Hematopoietic multipotent progenitor cell treated with erythropoietin and hydrocortisone succinate and interleukin-3 and kit ligand, for 4 days (in vitro differentiated cells): ENCODE results near the gene BLTP3B.
"Not testable (repeated sequence)": the region's sequence is repeated elsewhere in the genome, so short reads cannot be mapped to it uniquely, and the experiment has no call there.

Experiments
- DNase-seq: peaks from one replicate; pipeline ENCODE4 v3.0.0-alpha.2; 2015

BLTP3B gene, protein sequence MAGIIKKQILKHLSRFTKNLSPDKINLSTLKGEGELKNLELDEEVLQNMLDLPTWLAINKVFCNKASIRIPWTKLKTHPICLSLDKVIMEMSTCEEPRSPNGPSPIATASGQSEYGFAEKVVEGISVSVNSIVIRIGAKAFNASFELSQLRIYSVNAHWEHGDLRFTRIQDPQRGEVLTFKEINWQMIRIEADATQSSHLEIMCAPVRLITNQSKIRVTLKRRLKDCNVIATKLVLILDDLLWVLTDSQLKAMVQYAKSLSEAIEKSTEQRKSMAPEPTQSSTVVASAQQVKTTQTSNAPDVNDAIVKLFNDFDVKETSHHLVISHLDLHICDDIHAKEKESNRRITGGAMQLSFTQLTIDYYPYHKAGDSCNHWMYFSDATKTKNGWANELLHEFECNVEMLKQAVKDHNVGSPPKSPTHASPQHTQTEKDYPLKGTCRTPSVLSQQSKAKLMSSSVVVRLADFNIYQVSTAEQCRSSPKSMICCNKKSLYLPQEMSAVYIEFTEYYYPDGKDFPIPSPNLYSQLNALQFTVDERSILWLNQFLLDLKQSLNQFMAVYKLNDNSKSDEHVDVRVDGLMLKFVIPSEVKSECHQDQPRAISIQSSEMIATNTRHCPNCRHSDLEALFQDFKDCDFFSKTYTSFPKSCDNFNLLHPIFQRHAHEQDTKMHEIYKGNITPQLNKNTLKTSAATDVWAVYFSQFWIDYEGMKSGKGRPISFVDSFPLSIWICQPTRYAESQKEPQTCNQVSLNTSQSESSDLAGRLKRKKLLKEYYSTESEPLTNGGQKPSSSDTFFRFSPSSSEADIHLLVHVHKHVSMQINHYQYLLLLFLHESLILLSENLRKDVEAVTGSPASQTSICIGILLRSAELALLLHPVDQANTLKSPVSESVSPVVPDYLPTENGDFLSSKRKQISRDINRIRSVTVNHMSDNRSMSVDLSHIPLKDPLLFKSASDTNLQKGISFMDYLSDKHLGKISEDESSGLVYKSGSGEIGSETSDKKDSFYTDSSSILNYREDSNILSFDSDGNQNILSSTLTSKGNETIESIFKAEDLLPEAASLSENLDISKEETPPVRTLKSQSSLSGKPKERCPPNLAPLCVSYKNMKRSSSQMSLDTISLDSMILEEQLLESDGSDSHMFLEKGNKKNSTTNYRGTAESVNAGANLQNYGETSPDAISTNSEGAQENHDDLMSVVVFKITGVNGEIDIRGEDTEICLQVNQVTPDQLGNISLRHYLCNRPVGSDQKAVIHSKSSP (N-terminal part only)

DNA sequence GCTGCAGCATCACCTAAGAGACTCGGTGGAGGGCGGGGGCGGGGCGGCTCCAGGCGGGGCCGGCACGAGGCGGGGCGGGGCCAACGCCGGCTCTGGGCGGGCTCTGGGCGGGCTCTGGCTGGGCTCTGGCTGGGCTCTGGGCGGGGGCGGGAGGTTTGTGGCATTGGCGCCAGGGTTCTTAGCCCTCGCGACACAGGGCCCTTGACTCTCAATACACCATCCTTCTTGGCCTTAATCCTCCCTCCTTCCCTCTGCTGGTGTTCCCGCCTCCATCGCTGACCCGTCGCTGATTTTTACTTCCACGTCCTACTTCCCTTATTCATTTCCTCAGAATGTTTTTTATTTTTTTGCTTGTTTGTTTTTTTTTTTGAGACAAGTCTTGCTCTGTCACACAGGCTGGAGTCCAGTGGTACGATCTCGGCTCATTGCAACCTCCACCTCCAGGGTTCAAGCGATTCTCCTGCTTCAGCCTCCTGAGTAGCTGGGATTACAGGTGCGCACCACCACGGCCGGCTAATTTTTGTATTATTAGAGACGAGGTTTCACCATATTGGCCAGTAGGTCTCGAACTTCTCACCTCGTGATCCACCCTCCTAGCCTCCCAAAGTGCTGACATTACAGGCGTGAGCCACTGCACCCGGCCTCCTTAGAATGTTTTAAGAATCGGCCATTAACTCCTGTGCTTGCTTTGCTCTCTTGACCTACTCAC, at the start of gene BLTP3B:
TSS of gene BLTP3B (minus strand) at position 24 of the 709 bp plus-strand sequence. CDS start 239 bp downstream, outside the sequence.
- DNase-seq, result peak; percentile 95

DNA sequence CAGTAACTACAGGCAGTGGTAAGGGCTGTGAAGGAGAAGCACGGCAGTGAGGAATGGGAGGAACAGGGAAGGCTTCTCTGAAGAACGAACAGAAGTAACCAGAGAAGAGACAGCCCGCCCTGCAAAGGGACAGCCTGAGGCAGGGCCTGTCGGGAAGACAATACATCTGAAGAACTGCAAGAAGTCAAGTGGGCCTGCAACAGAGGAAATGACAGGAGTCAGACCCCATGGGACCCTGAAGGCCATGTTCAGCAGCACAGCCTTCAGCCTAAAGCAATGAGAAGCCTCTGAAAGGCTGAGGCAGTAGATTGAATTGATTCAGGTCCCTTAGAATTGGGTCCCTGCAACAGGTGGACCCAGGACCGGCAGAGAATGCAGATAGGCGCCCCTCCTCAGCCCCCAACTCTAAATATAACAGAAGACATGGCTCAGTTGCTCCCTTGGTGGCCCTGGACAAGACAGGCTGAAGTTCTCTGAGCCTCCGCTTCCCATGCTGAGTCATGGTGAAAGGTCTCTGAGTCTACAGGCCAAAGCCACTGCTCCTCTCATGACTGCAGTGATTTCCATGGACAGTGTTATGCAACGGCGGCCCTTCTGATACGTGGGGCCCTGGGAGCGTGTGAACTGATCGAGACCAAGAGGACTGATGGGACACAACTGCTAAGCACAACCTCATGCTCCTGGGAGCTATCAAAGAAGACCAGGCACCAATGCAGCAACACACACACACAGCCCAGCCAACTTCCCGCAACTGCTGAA, 47.1 kb upstream of the BLTP3B start:
- DNase-seq, result no peak

DNA sequence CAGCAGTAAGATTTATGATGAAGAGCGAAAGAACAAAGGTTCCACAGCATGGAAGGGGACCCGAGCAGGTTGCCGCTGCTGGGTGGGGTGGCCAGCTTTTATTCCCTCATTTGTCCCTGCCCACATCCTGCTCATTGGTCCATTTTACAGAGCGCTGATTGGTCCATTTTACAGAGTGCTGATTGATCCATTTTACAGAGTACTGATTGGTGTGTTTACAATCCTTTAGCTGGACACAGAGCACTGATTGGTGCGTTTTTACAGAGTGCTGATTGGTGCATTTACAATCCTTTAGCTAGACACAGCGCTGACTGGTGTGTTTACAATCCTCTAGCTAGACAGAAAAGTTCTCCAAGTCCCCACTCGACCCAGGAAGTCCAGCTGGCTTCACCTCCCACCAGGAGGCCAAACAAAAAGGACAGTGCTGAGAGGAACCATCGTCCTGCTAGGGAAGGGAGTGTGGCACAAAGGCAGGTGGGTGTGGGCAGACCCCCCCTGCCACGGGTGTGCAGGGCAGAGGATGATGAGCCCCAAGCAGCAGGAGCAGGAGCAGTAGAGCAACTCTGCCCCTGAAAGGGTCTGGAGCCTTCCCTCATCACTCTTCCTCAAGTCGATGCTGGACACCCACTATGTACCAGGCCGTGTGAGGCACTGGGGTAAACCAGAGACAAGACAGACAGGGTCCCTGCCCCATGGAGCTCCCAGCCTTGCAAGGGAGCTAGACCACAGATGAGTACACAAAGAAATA, 46.4 kb upstream of the BLTP3B start:
- not testable (repeated sequence) for DNase-seq

DNA sequence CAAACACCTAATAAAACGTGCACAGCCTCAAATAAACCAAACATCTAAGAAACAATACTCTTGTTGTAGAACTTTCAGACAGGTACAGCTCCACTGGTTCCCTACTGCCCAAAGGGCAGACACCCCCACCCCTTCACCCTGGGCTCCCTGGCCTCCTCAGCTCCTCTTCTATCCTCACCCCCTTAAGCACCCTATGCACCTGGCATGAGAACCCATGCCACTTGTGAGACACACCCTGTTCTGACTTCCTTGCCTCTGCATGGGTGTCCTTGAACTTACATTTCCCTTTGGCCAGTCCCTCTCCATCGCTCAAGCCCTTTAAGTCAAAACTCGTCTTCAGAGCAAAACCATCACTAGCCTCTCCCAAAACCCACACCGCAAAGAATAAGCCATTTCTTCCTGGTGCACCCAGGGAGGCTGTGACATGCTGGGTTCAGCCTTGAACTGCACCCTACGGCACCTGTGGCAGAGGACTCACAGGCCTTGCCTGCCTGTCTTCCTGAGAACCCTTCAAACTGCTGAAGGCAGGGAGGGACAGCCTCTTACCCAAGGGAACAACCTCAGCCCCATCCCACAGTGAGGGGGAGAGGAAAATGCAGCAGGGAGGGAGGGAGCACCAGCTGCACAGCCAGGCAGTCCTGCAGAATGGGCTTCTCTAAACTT, 45.3 kb upstream of the BLTP3B start:
- no peak for DNase-seq

DNA sequence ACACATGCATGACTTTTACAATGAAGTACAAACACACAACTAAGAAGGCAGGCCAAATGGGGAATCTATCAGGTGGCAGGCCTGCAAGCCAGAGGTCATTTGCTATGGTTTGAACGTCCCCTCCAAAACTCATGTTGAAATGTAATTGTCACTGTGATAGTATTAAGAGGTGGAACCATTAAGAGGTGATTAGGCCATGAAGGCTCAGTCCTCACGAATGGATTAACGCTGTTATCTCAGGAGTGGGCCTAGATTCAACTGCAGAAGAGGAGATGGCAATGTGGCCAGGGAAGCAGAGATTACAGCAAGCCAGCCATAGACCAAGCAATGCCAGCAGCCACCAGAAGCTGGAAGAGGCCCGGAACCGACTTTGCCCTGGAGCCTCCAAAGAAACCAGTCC, 44.4 kb upstream of the BLTP3B start:
- DNase-seq, result no peak

DNA sequence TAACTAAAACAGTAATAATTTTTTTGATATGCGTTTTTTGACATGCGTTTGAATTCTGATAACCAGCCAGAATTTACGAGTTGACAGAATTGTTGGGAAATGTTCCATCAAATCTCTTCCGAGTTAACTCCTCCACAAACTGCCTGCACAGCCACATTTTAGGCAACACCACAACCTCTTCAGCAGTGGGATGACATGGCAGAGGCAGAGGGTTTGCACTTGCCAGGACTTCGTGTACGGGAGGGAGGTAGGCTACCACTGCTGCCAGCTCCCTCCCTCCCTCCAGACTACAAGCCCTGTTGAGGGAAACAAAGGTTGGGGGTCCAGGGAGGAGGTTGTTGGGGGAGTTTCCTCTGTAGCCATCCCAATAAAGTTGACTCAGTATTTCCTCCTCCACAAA, 43.4 kb upstream of the BLTP3B start:
- no peak for DNase-seq

DNA sequence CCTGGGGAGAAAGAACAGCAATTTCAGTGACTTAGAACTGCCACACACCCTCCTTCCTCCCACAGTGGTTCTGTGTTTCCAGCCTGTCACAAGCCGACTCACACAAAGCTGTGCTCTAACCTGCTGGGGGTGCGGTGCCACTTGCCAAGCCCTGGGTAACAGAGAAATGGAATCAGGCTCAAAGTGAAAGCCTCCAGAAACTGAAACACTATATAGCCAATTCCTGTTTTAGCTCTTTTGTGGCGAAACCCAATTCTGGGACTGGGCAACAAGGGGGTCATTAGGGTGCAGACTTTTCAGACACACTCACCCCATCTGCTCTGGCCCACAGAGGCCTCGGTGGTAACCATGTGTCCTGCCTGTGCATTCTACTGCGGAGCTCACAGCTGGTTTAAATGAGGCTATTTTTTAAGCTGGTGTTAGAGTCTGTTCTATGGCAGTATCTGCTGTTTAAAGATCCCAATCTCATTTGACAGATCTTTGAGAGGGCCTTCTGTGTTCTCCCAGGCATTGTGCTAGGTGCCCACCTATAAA, 42.8 kb upstream of the BLTP3B start:
- DNase-seq, result no peak

DNA sequence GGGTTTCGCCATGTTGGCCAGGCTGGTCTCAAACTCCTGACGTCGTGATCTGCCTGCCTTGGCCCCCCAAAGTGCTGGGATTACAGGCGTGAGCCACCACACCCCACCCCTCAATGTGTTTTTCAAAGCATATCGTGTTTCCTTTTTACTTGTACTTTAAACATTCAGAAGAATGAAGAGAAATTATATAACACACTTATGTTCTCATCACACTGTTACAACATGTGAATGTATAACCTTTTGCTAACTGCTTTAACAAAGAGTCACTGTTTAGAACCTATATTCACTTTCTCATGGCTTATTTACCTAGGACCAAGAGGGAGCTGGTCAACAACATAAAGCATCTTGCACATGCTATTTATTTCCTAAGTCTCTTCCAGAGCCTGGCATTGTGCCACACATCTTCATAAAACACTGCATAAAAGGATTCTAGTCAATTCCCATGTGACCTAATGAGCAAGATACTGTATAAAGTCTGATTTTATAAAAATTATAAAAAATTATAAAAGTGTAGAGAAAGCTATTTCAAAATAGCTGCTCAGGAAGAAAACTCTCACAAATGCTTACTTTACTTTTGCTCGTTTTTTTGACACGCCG, 42.0 kb upstream of the BLTP3B start:
- DNase-seq, result no peak

DNA sequence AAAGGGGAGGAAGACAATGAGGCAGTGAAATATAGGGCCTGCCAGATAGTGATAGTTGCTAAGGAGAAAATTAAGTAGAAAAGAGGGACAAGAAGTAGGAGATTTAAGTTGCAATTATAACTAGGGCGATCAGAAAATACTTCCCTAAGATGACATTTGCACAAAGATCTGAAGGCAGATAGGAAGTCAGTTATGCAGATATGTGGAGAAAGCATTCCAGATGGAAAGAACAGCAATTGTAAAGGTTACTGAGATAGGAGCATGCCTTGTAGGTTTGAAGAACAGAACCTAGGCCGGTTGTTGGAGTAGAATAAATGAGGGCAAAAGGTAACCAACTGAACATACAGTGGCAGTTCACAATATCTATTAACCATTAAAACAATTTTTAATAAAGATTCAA, 36.6 kb upstream of the BLTP3B start:
- no peak for DNase-seq

DNA sequence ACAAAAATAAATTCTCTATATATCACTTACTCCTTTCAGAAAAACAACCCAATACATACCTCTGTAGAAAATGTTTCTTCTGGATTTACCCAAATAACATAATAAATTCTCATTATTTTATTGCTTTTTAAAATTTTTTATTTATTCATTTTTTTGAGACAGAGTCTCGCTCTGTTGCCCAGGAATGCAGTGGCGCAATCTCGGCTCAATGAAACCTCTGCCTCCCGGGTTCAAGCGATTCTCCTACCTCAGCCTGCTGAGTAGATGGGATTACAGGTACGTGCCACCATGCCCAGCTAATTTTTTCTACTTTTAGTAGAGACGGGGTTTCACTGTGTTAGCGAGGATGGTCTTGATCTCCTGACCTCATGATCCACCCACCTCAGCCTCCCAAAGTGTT, 33.8 kb upstream of the BLTP3B start:
- not testable (repeated sequence) for DNase-seq

DNA sequence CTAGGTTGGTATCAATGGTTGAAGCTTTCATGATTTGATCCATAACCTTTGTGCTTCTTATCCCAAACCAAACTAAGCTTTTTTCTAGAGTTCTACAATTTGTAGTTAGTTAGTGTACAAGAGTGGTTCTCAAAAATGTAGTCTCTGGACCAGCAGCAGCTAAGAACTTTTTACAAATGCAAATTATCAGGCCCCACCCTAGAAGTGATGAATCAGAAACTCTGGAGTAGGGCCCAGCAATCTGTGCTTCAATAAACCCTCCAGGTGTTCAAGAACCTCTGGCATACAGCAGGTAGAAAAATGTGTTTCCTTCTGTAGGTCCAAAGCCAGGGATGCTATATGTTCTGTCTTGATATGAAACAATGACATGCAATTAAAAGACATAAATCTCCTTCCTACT, 31.8 kb upstream of the BLTP3B start:
- no peak for DNase-seq

DNA sequence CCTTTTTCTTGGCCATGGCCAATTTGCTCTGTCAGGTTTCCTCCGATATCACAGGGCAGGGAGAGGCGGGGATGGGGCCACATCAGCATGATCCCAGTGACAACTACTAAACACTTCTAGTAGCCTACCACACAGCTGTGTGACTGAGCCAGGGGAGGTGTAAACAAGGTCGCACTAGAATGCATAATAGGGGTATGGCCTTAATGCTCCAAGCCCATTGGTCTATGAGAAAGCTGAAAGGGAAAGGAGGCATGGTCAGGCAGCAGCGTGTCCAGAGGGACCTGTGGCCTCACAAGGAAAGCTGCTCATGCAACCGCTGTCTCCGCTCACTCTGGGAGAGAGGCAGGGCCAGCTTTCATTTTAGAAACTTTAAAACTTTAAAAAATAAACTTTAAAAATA, 30.4 kb upstream of the BLTP3B start:
- DNase-seq, result no peak

DNA sequence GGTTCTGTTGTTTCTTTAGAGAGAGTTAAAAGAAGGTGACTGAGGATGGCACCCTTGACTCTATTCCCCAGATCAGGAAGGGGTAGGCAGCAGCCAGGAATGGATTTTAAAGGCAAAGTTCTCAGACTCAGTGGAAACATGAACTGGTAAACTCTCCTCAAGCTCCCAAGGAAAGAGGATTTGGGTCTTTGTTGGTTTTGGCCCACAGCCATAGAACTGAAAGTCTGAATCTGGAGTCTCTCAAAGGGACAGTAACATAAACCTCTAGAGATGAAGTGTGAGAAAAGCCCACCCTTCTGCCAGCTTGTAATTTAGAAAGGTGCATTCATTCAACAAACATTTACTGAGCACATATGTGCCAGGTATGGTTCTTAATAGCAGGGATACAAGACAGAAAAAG, 28.6 kb upstream of the BLTP3B start:
- no peak for DNase-seq

DNA sequence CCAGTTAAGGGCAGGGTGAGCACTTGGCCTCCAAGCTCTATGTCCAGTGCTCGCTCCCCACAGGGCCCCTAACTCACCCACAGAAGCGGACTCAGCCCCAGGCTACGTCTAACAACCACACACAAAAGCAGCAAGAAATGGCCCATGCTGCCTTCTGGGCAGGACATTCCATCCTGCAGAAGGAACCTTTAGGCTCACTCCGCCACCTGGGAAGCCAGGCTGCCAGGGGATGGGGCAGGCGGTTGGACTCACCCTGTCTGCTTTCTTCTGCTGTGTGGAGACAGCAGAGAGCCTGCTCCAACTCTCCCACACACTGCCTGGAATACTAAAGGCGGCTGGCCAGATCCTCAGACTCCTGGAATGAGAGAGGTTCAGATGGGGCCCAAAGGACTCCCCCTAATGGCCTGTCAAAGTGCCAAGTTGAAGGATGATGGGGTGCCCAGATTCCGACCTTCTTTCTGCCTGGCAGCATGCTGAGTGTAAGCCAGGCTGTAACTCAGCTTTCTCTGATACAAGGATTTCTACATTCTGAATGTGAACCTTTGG, 27.7 kb upstream of the BLTP3B start:
- DNase-seq, result no peak

DNA sequence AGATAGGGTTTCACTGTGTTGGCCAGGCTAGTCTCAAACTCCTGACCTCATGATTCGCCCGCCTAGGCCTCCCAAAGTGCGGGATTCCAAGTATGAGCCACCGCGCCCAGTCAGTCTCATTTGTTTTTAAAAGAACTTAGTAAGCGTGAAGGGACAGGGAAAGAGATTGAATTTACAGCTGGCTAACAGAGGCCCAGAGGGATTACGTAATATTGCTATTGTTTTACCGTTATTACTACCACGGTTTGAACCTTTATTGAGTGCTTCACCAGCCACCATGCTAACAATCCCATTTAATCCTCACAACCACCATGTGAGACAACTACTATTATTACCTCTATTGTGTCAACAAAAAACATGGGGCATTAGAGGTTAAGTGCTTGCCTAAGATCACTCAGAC, 26.7 kb upstream of the BLTP3B start:
- no peak for DNase-seq

DNA sequence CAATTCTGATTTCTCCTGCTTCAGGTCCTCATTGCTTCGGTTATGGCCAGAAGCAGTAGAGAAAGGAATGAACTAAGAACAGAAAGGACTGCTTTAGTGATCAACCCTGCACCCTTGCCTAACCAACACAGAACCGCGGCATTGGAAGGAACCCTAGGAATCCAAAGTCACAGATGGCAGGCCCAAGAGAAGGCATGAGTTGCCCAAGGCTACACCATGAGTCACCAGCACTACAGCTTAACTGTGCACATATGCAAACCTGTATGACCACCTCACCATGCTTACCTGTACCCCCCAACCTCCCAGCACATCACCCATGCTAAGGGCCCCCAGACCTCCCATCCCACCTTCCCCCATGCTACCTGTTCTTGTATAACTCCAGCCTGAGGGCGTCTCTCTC, 25.9 kb upstream of the BLTP3B start:
- no peak for DNase-seq

DNA sequence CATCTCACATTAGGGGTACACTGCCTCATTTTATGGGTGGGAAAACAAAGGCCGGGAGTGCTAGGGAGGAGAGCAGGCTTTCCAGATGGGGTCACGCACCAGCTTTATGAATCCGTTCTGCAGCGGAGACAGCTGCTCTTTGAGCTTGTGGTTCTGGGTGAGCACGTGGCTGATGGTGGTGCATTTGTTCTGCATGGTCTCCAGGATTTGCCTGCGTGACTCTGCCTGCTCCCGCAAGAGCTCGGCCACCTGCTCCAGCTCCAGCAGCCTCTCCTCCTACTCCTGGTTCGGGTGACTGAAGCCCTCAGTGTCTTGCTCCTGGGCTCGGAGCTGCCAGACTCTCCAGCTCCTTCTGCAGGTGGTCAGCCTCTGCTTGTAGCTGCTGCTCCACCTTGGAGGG, 23.6 kb upstream of the BLTP3B start:
- no peak for DNase-seq

DNA sequence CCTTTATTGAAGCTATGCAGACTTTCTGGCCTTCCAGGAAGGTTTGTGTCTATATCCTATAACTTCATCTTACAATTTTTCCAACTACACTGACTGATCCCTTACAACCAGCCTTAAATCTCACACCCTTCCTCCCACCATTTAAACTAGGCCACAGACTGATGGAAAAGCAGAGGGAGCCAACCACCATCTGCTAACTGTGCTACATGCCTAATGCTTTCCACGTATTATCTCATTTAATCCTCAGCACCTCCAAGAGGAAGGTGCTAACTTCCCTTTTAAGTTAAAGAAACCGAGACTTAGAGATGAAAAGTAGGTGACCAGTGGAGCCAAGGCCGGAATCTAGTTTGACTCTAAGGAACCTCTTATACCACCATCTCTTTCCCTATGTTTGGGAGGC, 22.7 kb upstream of the BLTP3B start:
- DNase-seq, result no peak

DNA sequence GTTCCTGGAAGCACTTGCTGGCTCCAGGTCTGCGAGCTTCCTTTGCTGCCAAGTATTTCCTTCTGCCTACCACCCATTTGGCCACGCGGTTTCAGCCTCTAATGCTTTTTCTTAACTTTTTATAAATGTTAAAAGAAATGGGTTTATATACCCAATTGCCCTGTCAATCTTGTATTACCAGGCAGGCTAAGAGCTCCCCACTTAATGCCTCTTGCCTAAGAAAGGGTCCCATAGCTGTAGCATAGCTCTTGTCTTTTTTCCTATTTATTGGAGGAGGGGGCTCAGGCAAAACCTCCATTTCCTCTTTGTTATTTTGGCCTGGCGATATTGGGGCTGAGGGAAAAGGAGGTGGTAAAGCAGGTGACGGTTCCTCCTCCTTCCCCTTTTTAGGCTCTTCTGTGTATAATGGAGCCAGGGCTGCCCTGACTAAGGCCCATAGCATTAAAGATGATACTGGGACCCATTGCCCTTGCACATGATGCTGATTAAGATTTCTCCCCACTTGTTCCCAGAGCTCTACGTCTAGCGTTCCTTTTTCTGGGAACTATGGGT, 21.6 kb upstream of the BLTP3B start:
- DNase-seq, result peak; percentile 27
